ENCODE results near the gene CHERP.

Gene CHERP

GRCh38 chr19:16541526-16542044, 652 bp downstream of the CHERP start:
- no peak for DNase-seq

- DNase-seq, result no peak
Measured at GRCh38 chr19:16540948-16541347, 1.3 kb downstream of the CHERP start.

- no peak for DNase-seq
Measured at GRCh38 chr19:16537111-16537510, 5.1 kb downstream of the CHERP start.

DNA sequence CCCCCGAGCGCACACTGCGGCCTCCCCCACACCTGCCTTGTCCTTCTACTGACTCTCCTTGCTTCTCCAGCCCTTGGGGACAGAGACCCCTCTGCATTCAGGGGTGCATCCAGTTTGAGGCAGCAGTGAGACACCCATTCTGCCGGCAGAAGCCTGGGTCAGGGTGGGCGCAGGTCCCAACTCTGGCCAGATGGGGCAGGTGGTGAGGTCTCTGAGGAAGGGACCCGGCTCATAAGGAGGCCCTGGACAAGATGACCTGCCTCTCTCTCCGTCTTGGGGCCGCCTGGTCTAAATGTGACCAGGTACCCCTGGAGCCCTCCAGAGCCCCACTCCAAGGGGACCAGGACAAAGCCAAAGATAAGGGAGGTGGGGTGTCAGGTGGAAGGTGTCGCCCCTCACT, 6.1 kb downstream of the CHERP start:
- no peak for DNase-seq

- DNase-seq, result no peak
Measured at GRCh38 chr19:16535381-16535780, 6.9 kb downstream of the CHERP start.

DNA sequence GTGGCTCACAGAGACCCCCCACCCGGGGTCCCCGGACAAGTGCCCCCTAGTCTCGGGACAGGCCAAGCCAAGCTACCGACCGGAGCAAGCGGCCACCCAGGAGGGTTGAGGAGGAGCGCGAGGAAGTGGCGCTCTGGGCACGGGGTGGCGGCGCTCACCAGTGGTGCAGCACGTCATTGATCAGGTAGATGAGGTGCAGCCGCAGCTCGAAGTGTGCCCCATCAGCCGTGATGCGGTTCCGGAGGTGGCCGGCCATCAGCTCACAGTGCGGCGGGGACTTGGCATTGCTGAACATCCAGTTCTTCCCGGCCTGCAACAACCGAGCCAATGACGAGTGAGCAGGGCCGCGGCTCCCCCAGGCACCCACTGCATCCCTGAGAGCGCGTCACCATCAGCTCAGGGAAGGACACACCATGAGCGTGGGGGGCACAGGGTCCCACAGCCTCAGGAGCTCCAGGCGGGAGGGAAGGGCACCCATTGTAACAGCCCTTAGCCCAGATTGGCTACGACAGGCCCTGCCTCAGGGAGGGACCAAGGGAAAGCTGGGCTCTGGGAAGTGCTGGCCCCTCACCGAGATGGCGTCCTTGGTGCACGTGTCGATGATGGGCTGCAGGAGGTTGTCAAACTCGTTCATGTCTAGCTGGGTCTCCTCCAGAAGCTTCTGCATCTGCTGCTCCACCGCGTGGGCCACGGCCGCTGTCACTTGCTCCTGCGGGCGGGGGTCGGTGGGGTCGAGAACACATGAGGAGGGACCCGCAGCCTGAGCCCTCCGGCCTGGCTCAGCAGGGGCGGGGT, 9.6 kb downstream of the CHERP start:
- DNase-seq, result no peak

- no peak for DNase-seq
Measured at GRCh38 chr19:16531380-16531669, 10.9 kb downstream of the CHERP start.

DNA sequence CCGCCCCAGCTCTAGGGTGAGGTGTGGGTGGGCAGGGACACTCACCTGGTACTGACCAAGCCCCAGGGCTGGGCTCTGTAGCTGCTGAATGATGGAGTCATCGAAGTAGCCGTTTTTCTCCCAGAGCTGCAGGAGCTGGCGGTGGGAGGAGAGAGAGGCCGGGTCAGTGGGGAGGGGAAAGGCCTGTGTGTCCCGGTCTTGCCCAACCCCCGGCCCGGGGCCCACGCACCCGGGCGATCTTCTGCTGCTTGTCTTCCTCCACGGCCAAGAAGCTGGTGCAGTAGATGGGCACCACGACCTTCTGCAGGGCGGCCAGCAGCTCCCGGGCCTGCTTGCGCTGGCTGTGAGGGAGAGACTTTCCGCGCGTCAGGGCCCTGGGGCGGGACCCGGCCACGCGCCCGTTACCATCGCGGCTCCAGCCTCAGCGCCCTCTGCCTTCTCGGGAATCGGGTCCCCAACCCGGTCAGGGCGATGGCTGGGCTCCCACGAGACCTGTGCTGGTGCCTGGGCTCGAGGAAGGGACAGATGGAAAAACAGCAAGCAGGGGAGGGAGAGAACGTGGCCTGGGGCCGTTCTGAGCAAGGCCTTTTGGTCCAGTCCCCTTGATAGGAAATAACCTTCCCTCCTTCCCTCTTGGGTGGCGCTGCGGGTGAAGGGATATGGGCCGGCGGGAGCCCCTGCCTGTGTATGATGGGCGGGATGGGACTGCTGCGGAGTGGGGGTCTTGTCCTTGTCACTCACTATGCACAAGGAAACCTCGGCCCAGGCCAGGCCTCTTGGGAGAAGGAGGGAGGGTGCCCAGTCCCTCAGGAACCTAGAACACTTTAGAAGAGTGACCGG, 11.5 kb downstream of the CHERP start:
- DNase-seq, result no peak

DNA sequence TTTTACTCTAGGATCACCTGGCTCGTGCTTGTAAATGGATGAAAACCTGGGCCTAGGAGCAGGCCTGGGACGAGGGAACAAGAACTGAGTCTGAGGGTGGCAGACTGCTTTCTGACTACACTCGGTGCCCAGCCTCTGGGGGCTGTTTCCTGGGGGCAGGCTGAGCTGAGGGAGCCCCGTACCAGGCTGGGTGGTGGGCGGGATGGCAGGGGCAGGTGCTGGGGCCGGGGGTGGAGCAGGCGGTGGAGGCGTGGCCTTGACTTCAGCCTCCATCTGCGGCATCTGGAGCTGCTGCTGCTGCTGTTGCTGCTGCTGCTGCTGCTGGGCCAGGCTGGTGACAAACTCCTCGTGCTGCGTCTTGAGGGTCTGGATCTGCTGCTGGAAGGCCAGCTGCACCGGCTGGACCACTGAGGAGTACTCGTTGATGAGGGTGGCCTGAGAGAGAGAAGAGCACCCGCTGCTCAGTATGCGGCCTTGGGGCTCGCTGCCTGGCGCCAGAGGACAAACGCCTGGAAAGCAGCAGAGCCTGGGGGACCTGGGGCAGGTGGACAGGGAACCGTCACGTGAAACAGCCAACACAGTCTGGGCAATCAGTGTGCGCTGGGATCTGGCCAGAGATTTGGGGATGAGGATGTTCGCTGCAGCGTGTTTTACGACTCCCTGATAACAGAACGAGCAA, 12.6 kb downstream of the CHERP start:
- no peak for DNase-seq

DNA sequence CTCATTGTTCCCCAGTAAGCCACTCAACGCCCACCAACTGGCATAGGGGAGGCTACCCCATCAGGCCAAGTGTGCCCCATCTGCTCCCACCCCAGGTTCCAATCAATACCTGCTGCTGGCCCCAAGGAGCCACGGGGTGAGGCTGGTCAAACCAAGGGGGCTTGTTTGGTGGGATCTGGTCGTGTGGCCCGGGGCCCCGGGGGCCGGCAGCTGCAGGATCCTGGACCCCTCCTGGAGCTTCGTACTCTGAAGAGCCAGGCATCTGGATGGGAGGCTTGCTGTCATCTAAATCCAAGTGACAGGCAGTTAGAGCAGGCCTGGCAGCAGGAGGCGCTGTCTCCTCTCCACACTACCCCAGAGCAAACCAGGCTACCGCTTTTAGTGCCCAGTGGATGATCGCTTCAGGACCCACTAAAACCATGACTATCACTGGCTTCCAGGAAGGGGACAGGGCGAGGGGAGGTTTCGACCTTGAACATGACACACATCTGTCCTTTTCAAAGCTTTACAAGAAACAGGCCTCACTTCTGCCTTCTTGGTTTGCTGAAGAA, 14.2 kb downstream of the CHERP start:
- DNase-seq, result peak; percentile 72

DNA sequence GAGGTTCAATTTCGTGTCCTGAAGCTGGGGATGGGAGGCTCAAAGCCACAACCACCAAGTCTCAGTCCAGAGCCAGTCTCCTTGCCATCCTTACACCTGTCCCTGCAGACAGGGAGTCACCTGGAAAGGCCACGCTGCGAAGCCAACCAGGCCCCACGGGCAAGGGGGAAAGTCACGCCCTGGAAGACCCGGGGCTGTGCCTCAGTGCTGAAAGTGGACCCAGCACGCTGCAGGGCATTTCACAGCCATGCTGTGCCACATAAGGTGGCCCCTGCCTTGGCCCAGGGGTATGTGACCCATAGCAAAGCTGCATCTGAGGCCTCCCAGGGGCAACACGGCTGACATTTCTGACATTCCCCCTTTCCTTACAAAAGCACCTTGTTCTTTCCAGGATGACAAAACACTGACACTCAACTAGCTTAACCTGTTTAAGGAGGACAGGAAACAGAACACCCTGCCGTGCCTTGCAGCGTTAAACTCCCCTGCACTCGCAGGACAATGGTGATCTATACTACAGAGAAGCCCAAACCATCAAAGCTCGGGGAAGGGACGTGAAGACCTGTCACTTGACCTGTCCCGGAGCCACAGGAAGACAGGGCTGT, 14.8 kb downstream of the CHERP start:
- DNase-seq, result no peak

DNA sequence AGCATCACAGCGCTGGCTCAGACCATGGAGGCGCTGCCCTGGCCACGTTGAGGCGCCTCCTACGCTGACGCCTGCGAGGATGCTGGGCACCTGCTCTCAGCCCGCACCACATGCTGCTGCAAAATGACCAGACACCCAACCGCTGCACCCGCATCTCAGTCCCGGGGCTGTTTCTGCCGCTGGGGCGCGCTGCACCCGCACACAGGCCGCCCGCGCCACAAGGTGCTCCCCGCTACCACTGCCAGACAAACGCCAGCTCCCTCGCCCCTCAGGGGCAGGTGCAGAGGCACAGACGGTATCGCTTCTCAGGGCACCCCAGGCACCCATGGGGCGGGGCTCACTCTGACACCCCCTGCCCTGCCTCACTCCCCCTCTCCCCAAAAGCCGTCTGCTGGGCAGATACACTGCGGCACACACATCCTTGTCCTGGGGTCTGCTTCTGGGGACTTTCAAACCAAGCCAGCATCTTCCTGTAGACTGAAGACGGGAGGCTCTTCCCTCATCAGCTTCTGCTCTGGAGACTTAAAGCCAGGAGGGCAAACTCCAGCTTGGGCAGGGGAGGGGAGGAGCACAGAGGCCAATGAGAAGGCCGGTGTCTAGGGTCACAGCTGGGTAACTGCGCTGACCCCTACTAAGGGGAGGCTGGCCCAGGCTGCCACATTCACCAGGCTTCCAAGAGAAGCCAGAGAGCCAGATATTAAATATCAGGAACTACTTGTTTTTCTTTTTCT, 16.3 kb downstream of the CHERP start:
- no peak for DNase-seq

GRCh38 chr19:16524991-16525734, 17.1 kb downstream of the CHERP start:
- DNase-seq, result no peak

GRCh38 chr19:16522559-16523377, 19.5 kb downstream of the CHERP start:
- DNase-seq, result no peak

DNA sequence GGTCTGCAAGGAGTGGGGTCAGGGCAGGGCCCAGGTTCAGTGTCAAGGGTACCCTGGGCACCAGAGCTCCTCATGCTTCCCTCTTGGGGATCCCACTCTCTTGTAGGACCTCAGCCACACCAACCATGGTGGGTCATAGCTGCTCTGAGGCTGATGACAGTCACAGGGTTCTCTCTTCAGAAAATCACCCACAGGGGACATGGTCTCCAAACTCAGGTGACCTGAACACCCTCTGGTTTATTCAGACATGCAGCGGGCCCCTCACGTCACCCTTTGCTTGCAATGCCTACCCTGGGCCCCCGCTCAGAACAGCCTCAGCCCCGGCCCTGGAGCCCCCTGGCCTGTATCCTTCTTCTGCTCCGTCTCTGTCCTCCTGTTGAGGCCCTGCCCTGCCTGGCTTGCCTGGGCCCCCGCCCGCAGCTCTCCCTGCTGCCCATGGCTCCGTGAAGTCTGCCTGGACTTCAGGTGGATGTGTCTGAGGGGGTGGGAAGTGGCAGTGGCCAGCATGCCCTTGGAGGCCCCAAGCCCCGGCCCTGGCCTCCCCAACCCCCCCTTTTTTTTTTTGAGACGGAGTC, 20.4 kb downstream of the CHERP start:
- no peak for DNase-seq

DNA sequence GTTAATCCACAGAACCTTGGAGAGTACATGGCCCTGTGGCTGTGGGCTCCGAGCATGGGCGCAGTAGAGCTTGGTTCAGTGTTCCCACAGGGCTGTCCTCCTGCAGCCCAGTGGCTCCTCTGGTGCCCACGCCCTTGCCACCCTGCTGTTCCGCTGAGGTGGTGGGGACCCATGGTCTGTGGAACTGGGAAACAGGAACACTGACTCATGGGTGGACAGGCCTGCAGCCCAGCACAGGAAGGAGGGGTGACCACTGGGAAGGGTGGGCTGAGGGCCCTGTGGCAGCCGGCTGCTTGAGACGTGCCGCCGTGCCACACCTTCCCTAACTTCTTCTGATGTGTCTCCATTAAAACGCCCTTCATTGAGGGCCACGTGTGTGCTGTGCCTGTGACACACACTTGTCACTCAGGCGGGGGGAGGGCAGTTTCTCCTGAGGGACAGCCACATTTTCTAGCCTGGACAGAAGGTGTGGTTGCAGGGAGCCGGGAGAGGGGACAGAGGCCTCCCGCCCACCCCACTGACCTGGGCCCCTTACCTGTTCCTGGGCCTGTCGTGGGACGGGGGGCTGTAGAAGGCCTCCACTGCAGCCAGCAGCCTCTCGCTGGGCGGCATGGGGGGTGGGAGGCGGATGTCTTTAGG, 21.1 kb downstream of the CHERP start:
- DNase-seq, result no peak

- DNase-seq, result no peak
Measured at GRCh38 chr19:16520074-16520973, 21.9 kb downstream of the CHERP start.

GRCh38 chr19:16519230-16519687, 23.0 kb downstream of the CHERP start:
- DNase-seq, result no peak

All from activated CD8-positive, alpha-beta memory T cell treated with anti-CD3 and anti-CD28 coated beads, Interleukin-2, amount 50 U/mL, for 48 hours (primary cell).